HepG2 (cell line): Measurements from ENCODE around the gene ZBTB17. TPM values are rescaled to one million over a fixed set of nuclear protein-coding genes. Genes with fewer than 3 reads are reported as not detected.

Experiments used
- ATAC-seq: fragments of 200-7000 bp; cut with Tn5 transposase; 3 replicates; pipeline ENCODE4 v1.9.1; 2020; ENCODE audit warnings: mild to moderate bottlenecking, moderate library complexity
- BruUV-seq: library from RNA; stranded (reverse); fragments of 400-500 nt; replicated peaks from 2 replicates; lab custom pipeline; 2021; lab: Mats Ljungman, UMichigan
- CTCF ChIA-PET: fragments of 300-600 bp; formaldehyde crosslinking; extraction: SDS; loops from one replicate; lab custom pipeline; 2021; ENCODE audit warnings: low total read pairs, inconsistent platforms, low intra/inter-chr PET ratio; lab: Yijun Ruan, JAX
- POLR2A ChIA-PET: fragments of 350-600 bp; sonication (Branson Sonifier 250); formaldehyde crosslinking; loops from one replicate; lab custom pipeline; 2020; ENCODE audit warnings: antibody characterized with exemption, inconsistent platforms; lab: Yijun Ruan, JAX
- DNase-seq: peaks from one replicate; pipeline ENCODE4 v3.0.0-alpha.2; 2015; ENCODE audit warnings: low spot score
- FAIRE-seq: peaks from 3 replicates; lab custom pipeline; 2011; peaks lifted over from hg19 to GRCh38; lab: Jason Lieb, UNC
- H2AFZ ChIP-seq: one replicate; pipeline ENCODE4 v1.6.1; 2011; ENCODE audit warnings: low read length, inconsistent platforms
- H3K27ac ChIP-seq: fragments of 300-600 bp; 3 replicates; pipeline ENCODE4 v1.8.0; 2011; ENCODE audit warnings: mixed run types, mild to moderate bottlenecking, mixed read lengths, low read length, inconsistent platforms; ENCODE audit not compliant: insufficient read depth; ENCODE audit errors: extremely low read length
- H3K27me3 ChIP-seq, 2 experiments: fragments of 200-600 bp in 1 of 2; 2 replicates in 1 of 2; 3 replicates in 1 of 2; pipeline versions ENCODE4 v1.6.0 to v1.8.0; 2011; ENCODE audit warnings: low read length in 2 of 2, mild to moderate bottlenecking in 2 of 2, moderate library complexity in 2 of 2, inconsistent platforms in 1 of 2; ENCODE audit not compliant: insufficient read depth in 2 of 2, control insufficient read depth in 1 of 2
- H3K36me3 ChIP-seq, 2 experiments: fragments of 200-600 bp in 1 of 2; replicated peaks in 1 of 2; 2 replicates in 1 of 2; 3 replicates in 1 of 2; pipeline versions ENCODE4 v1.5.1 to v1.8.0; 2011; ENCODE audit warnings: low read length in 2 of 2, inconsistent platforms in 1 of 2; ENCODE audit not compliant: insufficient read depth in 2 of 2, control insufficient read depth in 1 of 2
- H3K4me1 ChIP-seq: 2 replicates; pipeline ENCODE4 v1.5.1; 2012; ENCODE audit warnings: low read length, inconsistent platforms; ENCODE audit not compliant: insufficient read depth
- H3K4me2 ChIP-seq: 2 replicates; pipeline ENCODE4 v1.6.0; 2011; ENCODE audit warnings: low read depth, low read length, inconsistent platforms
- H3K4me3 ChIP-seq, 3 experiments: fragments of 200-600 bp in 1 of 3; sonication (generic), shearing (Covaris generic) in 1 of 3; replicated peaks in 1 of 3; 2 replicates each; pipeline ENCODE4 v1.5.1; 2011 to 2016; ENCODE audit warnings: low read length in 3 of 3, inconsistent platforms in 2 of 3, low read depth in 2 of 3, mild to moderate bottlenecking in 2 of 3, control low read depth in 1 of 3, mixed read lengths in 1 of 3; ENCODE audit not compliant: insufficient read depth in 1 of 3
- H3K79me2 ChIP-seq: one replicate; pipeline ENCODE4 v1.6.1; 2011; ENCODE audit warnings: low read length, inconsistent platforms; ENCODE audit not compliant: insufficient read depth
- H3K9ac ChIP-seq: 2 replicates; pipeline ENCODE4 v1.6.0; 2011; ENCODE audit warnings: mild to moderate bottlenecking, low read depth, low read length, inconsistent platforms; ENCODE audit not compliant: insufficient read depth
- H3K9me3 ChIP-seq: 2 replicates; pipeline ENCODE4 v1.5.1; 2012; ENCODE audit warnings: mild to moderate bottlenecking, low read length
- H4K20me1 ChIP-seq: 2 replicates; pipeline ENCODE4 v1.6.0; 2011; ENCODE audit warnings: inconsistent platforms, mild to moderate bottlenecking, low read length, moderate library complexity; ENCODE audit not compliant: insufficient read depth
- ASH2L ChIP-seq: fragments of 300-600, 200-600 bp; sonication (generic); IDR thresholded peaks from 2 replicates; pipeline ENCODE4 v1.7.0; 2017; ENCODE audit warnings: low read depth, mild to moderate bottlenecking, moderate library complexity, mixed read lengths, low read length; ENCODE audit not compliant: insufficient read length
- HHEX ChIP-seq: IDR thresholded peaks from 2 replicates; pipeline ENCODE4 v1.6.1; 2016; ENCODE audit warnings: control low read depth
- JDP2 ChIP-seq: sonication (generic); formaldehyde crosslinking; IDR thresholded peaks from 2 replicates; pipeline ENCODE4 v1.8.1; 2022; ENCODE audit warnings: missing genetic modification reagents, borderline replicate concordance
- JUNB ChIP-seq: sonication (generic); formaldehyde crosslinking; IDR thresholded peaks from 2 replicates; pipeline ENCODE4 v1.8.0; 2022; ENCODE audit warnings: missing genetic modification reagents, mild to moderate bottlenecking, borderline replicate concordance
- NFRKB ChIP-seq: fragments of 450-650 bp; IDR thresholded peaks from 2 replicates; pipeline ENCODE4 v1.6.1; 2017
- SP140L ChIP-seq: sonication (generic); formaldehyde crosslinking; IDR thresholded peaks from 2 replicates; pipeline ENCODE4 v1.4.0; 2020; ENCODE audit warnings: missing genetic modification reagents, borderline replicate concordance
- ZBTB4 ChIP-seq: sonication (generic); formaldehyde crosslinking; IDR thresholded peaks from 2 replicates; pipeline ENCODE4 v1.4.0; 2020; ENCODE audit warnings: missing genetic modification reagents, mild to moderate bottlenecking, borderline replicate concordance
- ZFP91 ChIP-seq: sonication (generic); formaldehyde crosslinking; IDR thresholded peaks from 2 replicates; pipeline ENCODE4 v1.9.0; 2022; ENCODE audit warnings: missing genetic modification reagents, mild to moderate bottlenecking, borderline replicate concordance
- ZNF205 ChIP-seq: IDR thresholded peaks from 2 replicates; pipeline ENCODE4 v1.6.1; 2018; ENCODE audit warnings: missing biosample characterization, missing genetic modification reagents
- ZNF333 ChIP-seq: sonication (generic); formaldehyde crosslinking; IDR thresholded peaks from 2 replicates; pipeline ENCODE4 v1.4.0; 2020; ENCODE audit warnings: mild to moderate bottlenecking, missing genetic modification reagents, borderline replicate concordance
- ZNF407 ChIP-seq: sonication (generic); formaldehyde crosslinking; IDR thresholded peaks from one replicate; pipeline ENCODE4 v1.5.1; 2020; ENCODE audit warnings: mild to moderate bottlenecking, missing genetic modification reagents; ENCODE audit errors: not compliant biosample characterization
- ZNF709 ChIP-seq: sonication (generic); formaldehyde crosslinking; IDR thresholded peaks from 2 replicates; pipeline ENCODE4 v1.5.0; 2020; ENCODE audit warnings: mild to moderate bottlenecking, missing genetic modification reagents
- WGBS: methylation state at CpG from one replicate; pipeline ENCODE4 v1.1.6; 2017; ENCODE audit warnings: low lambda C conversion rate; 5-methylcytosine and 5-hydroxymethylcytosine counted together
- in situ Hi-C: cut with HindIII; loops from 2 replicates; pipeline ENCODE4 v1.10.0; 2017; ENCODE audit warnings: low pct_unique_long_range_greater_than_20kb; ENCODE audit not compliant: extremely low pct_ligation_motif_present
- intact Hi-C: fragments of 100-400 bp; cut with micrococcal nuclease; formaldehyde crosslinking; loops from one replicate; pipeline ENCODE4 v1.10.0; 2022; ENCODE audit not compliant: unreplicated experiment
- polyA plus RNA-seq, 8 experiments: library from polyadenylated mRNA; depleted of rRNA in 3 of 8; stranded (reverse) in 7 of 8; unstranded in 1 of 8; fragments of >200 nt; fragmentation: Illumina TruSeq in 4 of 8; extraction: Trizol in 4 of 8; gene quantifications; 2 replicates each; pipeline versions ENCODE4 v1.2.1 to v1.2.3, GENCODE V29; 2011 to 2016; ENCODE audit warnings: low read depth in 4 of 8, missing spikeins in 1 of 8, mixed read lengths in 1 of 8; ENCODE audit not compliant: insufficient read depth in 1 of 8
- total RNA-seq, 5 experiments: library from RNA; depleted of rRNA; stranded (reverse); fragments of >200 nt; fragmentation: Illumina TruSeq; extraction: Trizol; gene quantifications; 2 replicates each; pipeline ENCODE4 v1.2.3, GENCODE V29; 2016; ENCODE audit warnings: low read depth in 1 of 5

ZBTB17 gene
- total and polyA plus RNA-seq, 2 of the 13 experiments (the other 11 are each of a cell fraction or from before 2014, with no cell fraction given) = 16.7 to 17.0 TPM

- Histone ChIP-seq H3K36me3 (no peaks in the 10 kb centered on the region), H3K4me3 (no peak overlapping the region), H4K20me1 (no peaks in the 10 kb centered on the region), H3K9ac (no peak overlapping the region), H3K27ac (no peak overlapping the region), H3K4me1 (peaks cover 30% of the 10 kb centered on the region), H3K79me2 (no peaks in the 10 kb centered on the region), H3K27me3 (peaks cover 6 to 29% of the 10 kb centered on the region in 2 experiments; a peak in 3 of 5 replicates), H2AFZ (no peak overlapping the region), H3K4me2 (no peak overlapping the region), H3K9me3 (no peaks in the 10 kb centered on the region)
- no peak for FAIRE-seq
- in situ Hi-C loops (no loop called here), intact Hi-C loops (loop anchor here (10.0 kb wide), 1 partner anchor 177 kb away; no protein-coding TSS in a partner anchor)
- no TSS peak for BruUV-seq
- POLR2A ChIA-PET = no interaction called here
- CTCF ChIA-PET = no interaction called here
- DNase-seq = no peak
- 28% methylated on average over 5 of the region's 7 CpGs for WGBS
- ATAC-seq = no peak
- no peak for TF ChIP-seq ASH2L
- no peak for TF ChIP-seq NFRKB
- TF ChIP-seq ZBTB4 = no peak
- no peak for TF ChIP-seq JUNB (CRISPR knock-in tag)
- TF ChIP-seq ZNF709 = no peak
- no peak for TF ChIP-seq ZNF407 (CRISPR knock-in tag)
- TF ChIP-seq ZNF333 (CRISPR knock-in tag) = no peak
- TF ChIP-seq JDP2 (CRISPR knock-in tag) = no peak
- no peak for TF ChIP-seq SP140L
- no peak for TF ChIP-seq HHEX
- TF ChIP-seq ZFP91 (CRISPR knock-in tag) = no peak
- no peak for TF ChIP-seq ZNF205 (CRISPR knock-in tag)
These were observed 16.3 kb upstream of the ZBTB17 start for GRCh38 chr1:15992187-15992553.
